Measurements from ENCODE around the gene DNAI2.

Gene DNAI2

DNA sequence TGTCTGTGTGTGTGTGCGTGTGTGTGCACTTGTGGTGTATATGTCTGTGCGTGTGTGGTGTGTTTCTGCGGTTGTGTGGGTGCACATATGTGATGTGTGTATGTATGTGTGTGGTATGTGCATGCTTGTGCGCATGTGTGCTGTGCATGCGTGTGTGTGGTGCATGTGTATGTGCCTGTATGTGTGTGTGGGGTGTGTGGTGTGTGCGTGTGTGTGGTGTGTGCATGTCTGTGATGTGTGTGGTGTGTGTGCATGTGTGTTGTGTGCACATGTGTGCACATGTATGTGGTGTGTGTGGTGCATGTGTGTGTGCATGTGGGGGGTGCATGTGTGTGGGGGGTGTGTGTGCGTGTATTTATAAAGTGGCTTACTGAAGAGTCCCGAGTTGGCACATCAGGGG lies 23.0 kb upstream of the DNAI2 start:
- H3K4me3 ChIP-seq (IDR thresholded peaks at IDR 0.05; ENCODE audit: insufficient read depth, low read depth, low read length) = no peak overlapping the region
- H3K4me1 ChIP-seq (ENCODE audit: low read depth, poor library complexity, severe bottlenecking) = no peaks in the 10 kb centered on the region
- TF ChIP-seq, protein P1, sequence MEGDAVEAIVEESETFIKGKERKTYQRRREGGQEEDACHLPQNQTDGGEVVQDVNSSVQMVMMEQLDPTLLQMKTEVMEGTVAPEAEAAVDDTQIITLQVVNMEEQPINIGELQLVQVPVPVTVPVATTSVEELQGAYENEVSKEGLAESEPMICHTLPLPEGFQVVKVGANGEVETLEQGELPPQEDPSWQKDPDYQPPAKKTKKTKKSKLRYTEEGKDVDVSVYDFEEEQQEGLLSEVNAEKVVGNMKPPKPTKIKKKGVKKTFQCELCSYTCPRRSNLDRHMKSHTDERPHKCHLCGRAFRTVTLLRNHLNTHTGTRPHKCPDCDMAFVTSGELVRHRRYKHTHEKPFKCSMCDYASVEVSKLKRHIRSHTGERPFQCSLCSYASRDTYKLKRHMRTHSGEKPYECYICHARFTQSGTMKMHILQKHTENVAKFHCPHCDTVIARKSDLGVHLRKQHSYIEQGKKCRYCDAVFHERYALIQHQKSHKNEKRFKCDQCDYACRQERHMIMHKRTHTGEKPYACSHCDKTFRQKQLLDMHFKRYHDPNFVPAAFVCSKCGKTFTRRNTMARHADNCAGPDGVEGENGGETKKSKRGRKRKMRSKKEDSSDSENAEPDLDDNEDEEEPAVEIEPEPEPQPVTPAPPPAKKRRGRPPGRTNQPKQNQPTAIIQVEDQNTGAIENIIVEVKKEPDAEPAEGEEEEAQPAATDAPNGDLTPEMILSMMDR (conservative IDR thresholded peaks at IDR 0.05; ENCODE audit: low read depth, low read length) = no peak
- H3K9ac ChIP-seq = no peak overlapping the region
- H3K4me2 ChIP-seq = no peak overlapping the region
- no peaks in the 10 kb centered on the region for H3K27me3 ChIP-seq (ENCODE audit: insufficient read depth, low read depth)
- no peaks in the 10 kb centered on the region for H3K36me3 ChIP-seq (ENCODE audit: insufficient read depth)
- no peak overlapping the region for H2AFZ ChIP-seq (ENCODE audit: low read depth)
- H3K27ac ChIP-seq = no peak overlapping the region
- no peaks in the 10 kb centered on the region for H4K20me1 ChIP-seq (ENCODE audit: insufficient read depth)
- no peaks in the 10 kb centered on the region for H3K79me2 ChIP-seq (ENCODE audit: insufficient read depth, low read depth)

DNA sequence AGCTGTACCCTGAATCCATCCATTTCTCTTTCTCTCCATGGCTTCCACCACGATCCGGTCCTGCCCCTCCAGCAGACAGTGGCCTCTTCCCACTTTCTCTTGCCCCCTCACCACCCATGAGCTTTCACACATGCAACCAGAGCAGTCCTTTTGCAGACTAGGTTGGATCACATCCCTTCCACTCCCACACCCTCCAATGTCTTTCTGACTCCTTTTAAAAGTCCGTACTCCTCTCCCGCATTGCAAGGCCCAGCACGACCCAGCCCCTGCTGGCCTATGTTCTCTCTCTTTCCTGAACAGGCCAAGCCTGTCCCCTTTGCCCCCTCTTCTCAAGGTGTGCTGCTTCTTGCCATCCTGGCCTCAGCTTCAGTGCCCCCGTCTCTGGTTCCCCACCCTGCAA lies 22.5 kb upstream of the DNAI2 start:
- Histone ChIP-seq H3K27ac (no peak overlapping the region), H3K4me2 (no peak overlapping the region), H3K36me3 (ENCODE audit: insufficient read depth) (no peaks in the 10 kb centered on the region), H3K79me2 (ENCODE audit: insufficient read depth, low read depth) (no peaks in the 10 kb centered on the region), H4K20me1 (ENCODE audit: insufficient read depth) (no peaks in the 10 kb centered on the region), H3K27me3 (ENCODE audit: insufficient read depth, low read depth) (no peaks in the 10 kb centered on the region), H3K9ac (no peak overlapping the region), H3K4me1 (ENCODE audit: low read depth, poor library complexity, severe bottlenecking) (no peaks in the 10 kb centered on the region), H3K4me3 (IDR thresholded peaks at IDR 0.05; ENCODE audit: insufficient read depth, low read depth, low read length) (no peak overlapping the region), H2AFZ (ENCODE audit: low read depth) (no peak overlapping the region)
- TF ChIP-seq, protein P1 (conservative IDR thresholded peaks at IDR 0.05; ENCODE audit: low read depth, low read length) = no peak

DNA sequence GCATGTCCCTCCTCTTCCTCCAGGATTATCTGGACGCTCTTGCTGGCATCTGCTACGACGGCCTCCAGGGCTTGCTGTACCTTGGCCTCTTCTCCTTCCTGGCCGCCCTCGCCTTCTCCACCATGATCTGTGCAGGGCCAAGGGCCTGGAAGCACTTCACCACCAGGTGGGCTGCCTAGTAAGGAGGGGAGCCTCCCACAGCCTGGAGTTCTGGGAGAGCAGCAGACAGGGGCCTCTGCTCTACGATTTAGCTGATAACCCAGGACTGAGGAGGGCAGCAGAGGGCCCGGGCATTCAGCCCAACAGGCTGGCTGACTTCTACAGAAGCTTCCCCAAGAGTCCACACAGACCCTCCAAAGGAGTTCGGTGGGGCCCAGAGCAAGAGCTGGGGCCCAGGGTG lies 21.8 kb upstream of the DNAI2 start:
- Histone ChIP-seq H3K27me3 (ENCODE audit: insufficient read depth, low read depth) (no peaks in the 10 kb centered on the region), H3K9ac (no peak overlapping the region), H3K4me2 (no peak overlapping the region)

DNA sequence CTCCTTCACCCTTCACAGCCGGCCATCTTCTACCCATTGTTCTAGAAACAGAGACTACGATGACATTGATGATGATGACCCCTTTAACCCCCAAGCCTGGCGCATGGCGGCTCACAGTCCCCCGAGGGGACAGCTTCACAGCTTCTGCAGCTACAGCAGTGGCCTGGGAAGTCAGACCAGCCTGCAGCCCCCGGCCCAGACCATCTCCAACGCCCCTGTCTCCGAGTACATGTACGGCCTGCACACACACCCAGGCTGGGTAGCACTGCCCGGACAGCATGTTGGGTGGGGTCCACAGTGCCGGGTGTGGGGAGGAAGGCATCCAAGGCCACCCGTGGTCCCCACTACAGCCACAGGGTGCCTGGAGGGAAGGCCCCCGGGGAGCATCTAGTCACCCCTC lies 21.0 kb upstream of the DNAI2 start:
- Histone ChIP-seq H3K27ac (no peak overlapping the region), H3K36me3 (ENCODE audit: insufficient read depth) (no peaks in the 10 kb centered on the region), H2AFZ (ENCODE audit: low read depth) (no peak overlapping the region), H3K4me2 (no peak overlapping the region), H3K9ac (no peak overlapping the region), H3K4me1 (ENCODE audit: low read depth, poor library complexity, severe bottlenecking) (no peaks in the 10 kb centered on the region), H4K20me1 (ENCODE audit: insufficient read depth) (no peaks in the 10 kb centered on the region), H3K4me3 (IDR thresholded peaks at IDR 0.05; ENCODE audit: insufficient read depth, low read depth, low read length) (no peak overlapping the region), H3K79me2 (ENCODE audit: insufficient read depth, low read depth) (no peaks in the 10 kb centered on the region), H3K27me3 (ENCODE audit: insufficient read depth, low read depth) (no peaks in the 10 kb centered on the region)
- TF ChIP-seq, protein P1 (conservative IDR thresholded peaks at IDR 0.05; ENCODE audit: low read depth, low read length) = no peak

More for the DNA sequence above, 21.8 kb upstream of the DNAI2 start:
- Histone ChIP-seq H3K36me3 (ENCODE audit: insufficient read depth) (no peaks in the 10 kb centered on the region), H3K27ac (no peak overlapping the region), H3K79me2 (ENCODE audit: insufficient read depth, low read depth) (no peaks in the 10 kb centered on the region), H2AFZ (ENCODE audit: low read depth) (no peak overlapping the region), H3K4me3 (IDR thresholded peaks at IDR 0.05; ENCODE audit: insufficient read depth, low read depth, low read length) (no peak overlapping the region), H3K4me1 (ENCODE audit: low read depth, poor library complexity, severe bottlenecking) (no peaks in the 10 kb centered on the region), H4K20me1 (ENCODE audit: insufficient read depth) (no peaks in the 10 kb centered on the region)
- TF ChIP-seq, protein P1 (conservative IDR thresholded peaks at IDR 0.05; ENCODE audit: low read depth, low read length) = no peak
